T-helper 17 cell (primary cell): ENCODE measurements around the gene TFPI2. TPM values are rescaled to one million over a fixed set of nuclear protein-coding genes. Genes with fewer than 3 reads are reported as not detected.
A peak's percentile ranks its signal among the peaks of the same experiment; 100 is the strongest.

Experiments used
- ATAC-seq: fragments of 150-1000 bp; cut with Tn5 transposase; 2 replicates; pipeline ENCODE4 v1.10.0; 2021; ENCODE audit warnings: mild to moderate bottlenecking, moderate library complexity
- DNase-seq, 3 donors: peaks; one replicate each; pipeline versions ENCODE4 v3.0.0 to v3.0.0-alpha.2; 2020 to 2021
- H3K9me3 ChIP-seq: one replicate; pipeline ENCODE4 v1.7.0; 2013; ENCODE audit warnings: low read length, mild to moderate bottlenecking; ENCODE audit not compliant: control insufficient read depth, poor library complexity, severe bottlenecking
- H3K27ac Mint-ChIP-seq: one replicate; pipeline ENCODE4 v1.8.0; 2022; ENCODE audit warnings: mild to moderate bottlenecking, moderate library complexity, mixed read lengths
- H3K27me3 Mint-ChIP-seq: one replicate; pipeline ENCODE4 v1.8.0; 2022; ENCODE audit warnings: mixed read lengths
- H3K36me3 Mint-ChIP-seq: one replicate; pipeline ENCODE4 v1.8.0; 2022; ENCODE audit warnings: low read depth, mixed read lengths
- H3K4me1 Mint-ChIP-seq: one replicate; pipeline ENCODE4 v1.8.0; 2022; ENCODE audit warnings: mild to moderate bottlenecking, mixed read lengths
- H3K4me3 Mint-ChIP-seq: one replicate; pipeline ENCODE4 v1.8.0; 2022; ENCODE audit warnings: mild to moderate bottlenecking, moderate library complexity, mixed read lengths
- total RNA-seq, 4 donors: library from RNA in 2 of 4; stranded (reverse) in 2 of 4; gene quantifications; one replicate each; pipeline ENCODE4 v1.2.3 and lab custom pipeline; 2022 to 2026

TFPI2 gene
- total RNA-seq, 2 donors from 2014 or later: 1.4 to 1.5 TPM

DNA sequence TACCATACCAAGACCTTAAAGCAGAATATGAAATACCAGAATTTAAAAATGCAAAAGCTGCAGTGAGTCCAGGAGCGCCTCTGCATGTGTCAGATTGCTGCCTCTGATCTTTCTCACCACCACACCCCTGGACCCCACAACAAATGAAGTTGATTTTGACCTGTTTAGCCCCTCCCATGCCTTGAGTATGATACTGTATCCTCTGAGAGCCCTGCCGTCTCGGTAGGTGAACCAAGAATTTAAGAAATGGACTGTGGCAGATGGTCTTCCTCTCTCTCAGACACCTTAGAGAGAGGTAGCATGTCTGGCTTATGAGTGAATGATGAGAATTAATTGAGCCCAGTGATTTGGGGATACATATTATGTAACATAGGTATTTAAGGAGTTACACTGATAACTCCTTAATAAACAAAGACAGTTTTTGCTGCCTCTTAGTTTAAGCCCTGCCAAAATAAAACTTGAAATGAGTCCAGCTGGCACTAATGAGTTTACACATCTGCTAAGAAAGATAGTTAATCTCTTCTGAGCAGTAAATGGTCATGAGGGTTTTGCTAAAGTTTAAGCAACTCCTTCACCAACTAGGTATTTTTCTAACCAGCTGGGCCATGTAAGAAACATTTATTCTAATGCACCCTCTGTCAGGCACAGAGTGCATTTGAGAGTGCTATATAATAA is 4.5 kb upstream of the TFPI2 start:
- H3K27ac Mint-ChIP-seq: no peak overlapping the region
- peaks cover 53% of the 10 kb centered on the region for H3K27me3 Mint-ChIP-seq
- no peaks in the 10 kb centered on the region for H3K9me3 ChIP-seq
- H3K4me1 Mint-ChIP-seq: peaks cover 2% of the 10 kb centered on the region
- ATAC-seq: no peak
- DNase-seq: no peak
- H3K4me3 Mint-ChIP-seq: no peak overlapping the region
- peaks cover under 1% of the 10 kb centered on the region for H3K36me3 Mint-ChIP-seq

DNA sequence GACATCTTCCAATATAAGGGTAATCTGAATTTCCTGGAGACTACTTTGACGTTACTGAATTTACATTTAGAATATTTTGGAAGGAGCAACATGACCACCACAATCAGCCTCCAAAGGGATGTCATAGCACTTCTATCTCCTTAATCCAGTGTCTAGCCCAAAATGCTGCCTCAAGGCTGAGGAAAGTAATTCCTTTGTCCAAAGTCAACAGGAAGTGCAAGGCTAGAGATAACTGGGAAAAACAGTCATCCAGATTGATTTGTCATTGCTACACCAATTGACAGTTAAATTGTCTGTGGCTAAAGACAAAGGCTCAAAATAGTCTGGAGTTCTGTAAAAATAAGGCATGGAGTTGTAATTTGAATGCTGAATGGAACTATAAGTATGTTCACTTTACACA is 3.9 kb upstream of the TFPI2 start:
- DNase-seq (no peak), ATAC-seq (no peak)
- Mint-ChIP-seq H3K4me3 (no peak overlapping the region), H3K4me1 (peaks cover 9% of the 10 kb centered on the region), H3K36me3 (peaks cover 3% of the 10 kb centered on the region), H3K27me3 (peaks cover 53% of the 10 kb centered on the region), H3K27ac (no peak overlapping the region)
- H3K9me3 ChIP-seq: no peaks in the 10 kb centered on the region

DNA sequence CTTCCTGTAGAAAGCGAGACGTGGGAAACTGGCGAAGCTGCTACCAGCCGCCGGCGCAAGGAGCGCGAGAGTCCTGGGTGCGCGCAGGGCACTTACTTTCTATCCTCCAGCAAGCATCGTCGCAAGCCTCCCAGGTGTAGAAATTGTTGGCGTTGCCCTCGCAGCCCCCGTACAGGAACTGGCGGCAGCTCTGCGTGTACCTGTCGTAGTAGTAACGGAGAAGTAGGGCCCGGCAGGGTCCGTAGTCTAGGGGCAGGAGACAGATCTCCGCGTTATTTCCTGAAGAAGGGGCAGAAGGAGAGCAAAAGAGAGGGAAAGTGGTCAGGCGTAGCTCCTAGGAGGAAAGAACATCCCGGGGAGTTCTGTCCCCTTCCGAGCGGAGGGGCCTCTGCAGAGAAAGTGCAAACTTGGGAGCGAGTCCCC is 501 bp downstream of the TFPI2 start:
- no peak overlapping the region for H3K27ac Mint-ChIP-seq
- peaks cover 55% of the 10 kb centered on the region for H3K27me3 Mint-ChIP-seq
- no peak for DNase-seq
- H3K4me1 Mint-ChIP-seq: peaks cover 9% of the 10 kb centered on the region
- H3K36me3 Mint-ChIP-seq: peaks cover 5% of the 10 kb centered on the region
- H3K4me3 Mint-ChIP-seq: peak overlapping the region; percentile 83
- H3K9me3 ChIP-seq: no peaks in the 10 kb centered on the region
- no peak for ATAC-seq

DNA sequence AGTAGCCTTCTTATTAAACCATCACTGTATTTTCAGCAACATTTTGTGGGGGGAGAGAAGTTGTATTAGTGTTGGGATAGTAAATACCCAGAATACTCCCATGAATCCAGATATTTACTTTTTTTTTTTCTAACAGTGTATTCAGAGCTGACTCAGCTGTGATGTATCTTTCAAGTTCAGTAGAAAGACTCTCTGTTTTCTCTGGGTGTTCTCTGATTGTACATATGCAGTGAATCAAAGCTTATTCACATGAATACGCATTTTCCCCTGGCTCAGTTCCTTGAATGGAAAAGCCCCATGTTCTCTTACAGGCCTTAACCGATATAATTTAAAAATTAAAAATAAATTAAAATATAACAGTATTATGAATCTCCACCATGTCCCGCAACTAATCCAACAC is 1.3 kb downstream of the TFPI2 start:
- no peaks in the 10 kb centered on the region for H3K9me3 ChIP-seq
- Mint-ChIP-seq H3K27me3 (peaks cover 55% of the 10 kb centered on the region), H3K4me1 (peaks cover 9% of the 10 kb centered on the region), H3K27ac (no peak overlapping the region), H3K36me3 (peaks cover 5% of the 10 kb centered on the region), H3K4me3 (no peak overlapping the region)
- DNase-seq (no peak), ATAC-seq (no peak)

DNA sequence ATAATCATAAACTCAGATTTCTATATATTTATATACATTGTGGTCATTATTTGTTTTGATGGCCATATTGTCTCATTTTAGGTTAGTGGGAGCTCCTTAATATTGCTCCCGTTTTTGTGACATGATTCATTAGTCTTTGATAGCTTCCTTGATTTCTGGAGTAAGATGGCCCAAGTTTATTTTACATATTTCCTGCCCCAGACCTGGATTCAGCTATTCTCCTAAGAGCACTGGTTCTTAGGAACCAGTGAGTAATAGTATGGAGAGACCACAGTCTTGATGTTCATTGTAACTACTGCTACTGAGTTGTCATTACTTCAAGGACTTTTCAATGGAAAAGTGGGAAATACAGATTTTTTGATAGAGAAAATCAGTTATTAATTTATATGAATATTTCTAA is 6.0 kb downstream of the TFPI2 start:
- peaks cover under 1% of the 10 kb centered on the region for H3K4me1 Mint-ChIP-seq
- H3K4me3 Mint-ChIP-seq: no peak overlapping the region
- H3K27ac Mint-ChIP-seq: no peak overlapping the region
- ATAC-seq (no peak), DNase-seq (no peak)
- H3K27me3 Mint-ChIP-seq: peaks cover 27% of the 10 kb centered on the region
- H3K9me3 ChIP-seq: no peaks in the 10 kb centered on the region
- peaks cover 2% of the 10 kb centered on the region for H3K36me3 Mint-ChIP-seq

DNA sequence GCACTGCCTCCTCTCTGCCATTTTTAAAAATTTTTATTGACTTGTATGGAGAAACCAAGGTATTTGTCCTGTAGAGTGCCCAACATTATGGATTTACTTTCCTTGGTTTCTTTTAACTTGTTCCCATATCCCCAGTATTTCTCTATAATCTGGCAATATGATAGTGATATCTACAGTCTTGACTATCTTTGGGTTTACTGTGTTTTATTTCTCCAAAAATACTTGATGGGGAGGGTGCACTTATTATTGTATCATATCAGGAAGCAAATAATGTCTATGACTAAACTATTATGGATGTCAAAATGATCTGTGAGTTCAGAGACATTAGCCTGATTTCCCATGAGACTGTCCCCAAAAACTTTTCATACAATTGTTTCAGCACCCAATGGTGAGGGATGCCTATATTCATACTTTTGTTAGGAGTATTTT is 6.6 kb downstream of the TFPI2 start:
- no peaks in the 10 kb centered on the region for H3K4me1 Mint-ChIP-seq
- DNase-seq: no peak
- no peak overlapping the region for H3K27ac Mint-ChIP-seq
- H3K4me3 Mint-ChIP-seq: no peak overlapping the region
- ATAC-seq: no peak
- peaks cover 21% of the 10 kb centered on the region for H3K27me3 Mint-ChIP-seq
- H3K9me3 ChIP-seq: no peaks in the 10 kb centered on the region
- H3K36me3 Mint-ChIP-seq: peaks cover 2% of the 10 kb centered on the region

DNA sequence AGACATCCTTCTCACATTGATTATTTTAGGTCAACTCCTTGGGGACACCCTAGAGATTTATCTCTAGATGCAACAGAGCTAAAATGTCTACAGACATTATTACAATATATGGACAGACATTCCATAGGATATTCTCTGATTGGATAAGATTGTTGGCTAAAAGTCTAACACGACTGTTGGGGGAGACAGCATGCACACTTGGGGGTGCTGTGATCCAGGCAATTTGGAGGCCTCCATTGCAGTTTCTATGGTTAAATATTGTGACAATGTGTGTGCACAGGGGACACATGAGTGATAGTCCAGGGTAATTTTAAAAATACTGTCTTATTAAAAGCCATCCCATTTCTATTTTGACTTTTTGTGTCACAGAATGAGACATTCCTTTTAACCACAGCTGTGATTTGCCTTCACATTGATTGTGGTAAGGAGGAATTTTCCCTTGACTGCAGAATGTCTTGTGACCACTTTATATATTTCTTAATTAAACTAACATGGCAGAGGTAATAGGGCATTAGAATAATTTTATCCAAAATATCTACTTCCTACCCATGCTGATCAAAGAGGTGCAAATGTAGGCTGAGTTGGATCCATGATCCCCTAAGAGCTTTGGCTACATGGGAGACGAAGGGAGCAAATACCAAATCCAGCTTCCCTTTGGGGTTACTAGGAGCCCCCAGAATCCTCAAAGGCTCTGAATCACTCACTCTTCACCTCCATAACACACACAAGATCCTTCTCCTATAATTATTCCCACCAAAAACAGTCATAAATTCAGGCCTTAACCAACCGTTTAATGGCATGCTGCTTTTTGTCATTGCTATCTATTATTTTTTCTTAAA is 7.3 kb downstream of the TFPI2 start:
- no peaks in the 10 kb centered on the region for H3K9me3 ChIP-seq
- no peaks in the 10 kb centered on the region for H3K4me1 Mint-ChIP-seq
- no peak overlapping the region for H3K27ac Mint-ChIP-seq
- ATAC-seq: no peak
- H3K36me3 Mint-ChIP-seq: peaks cover 1% of the 10 kb centered on the region
- H3K27me3 Mint-ChIP-seq: peaks cover 18% of the 10 kb centered on the region
- no peak for DNase-seq
- H3K4me3 Mint-ChIP-seq: no peak overlapping the region

DNA sequence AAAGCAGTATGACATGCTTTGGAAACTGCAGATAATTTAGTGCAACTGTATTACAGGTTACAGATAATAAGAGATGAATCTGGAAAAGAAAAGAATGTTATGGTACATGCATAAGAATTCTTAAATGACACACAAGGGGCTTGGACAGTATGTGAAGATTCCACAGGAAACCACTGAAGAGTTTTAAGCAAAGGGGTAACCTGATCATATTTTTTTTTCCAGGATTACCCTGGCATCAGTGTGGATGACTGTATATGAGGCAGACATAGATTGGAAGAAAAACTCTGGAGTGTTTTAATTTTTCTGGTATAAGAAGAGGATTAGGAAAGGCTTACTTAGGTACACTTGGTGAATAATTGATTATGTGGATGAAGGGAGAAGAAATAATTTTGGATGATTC is 8.1 kb downstream of the TFPI2 start:
- no peaks in the 10 kb centered on the region for H3K9me3 ChIP-seq
- no peak overlapping the region for H3K27ac Mint-ChIP-seq
- no peaks in the 10 kb centered on the region for H3K4me1 Mint-ChIP-seq
- peaks cover 12% of the 10 kb centered on the region for H3K27me3 Mint-ChIP-seq
- no peaks in the 10 kb centered on the region for H3K36me3 Mint-ChIP-seq
- DNase-seq (no peak), ATAC-seq (no peak)
- no peak overlapping the region for H3K4me3 Mint-ChIP-seq

DNA sequence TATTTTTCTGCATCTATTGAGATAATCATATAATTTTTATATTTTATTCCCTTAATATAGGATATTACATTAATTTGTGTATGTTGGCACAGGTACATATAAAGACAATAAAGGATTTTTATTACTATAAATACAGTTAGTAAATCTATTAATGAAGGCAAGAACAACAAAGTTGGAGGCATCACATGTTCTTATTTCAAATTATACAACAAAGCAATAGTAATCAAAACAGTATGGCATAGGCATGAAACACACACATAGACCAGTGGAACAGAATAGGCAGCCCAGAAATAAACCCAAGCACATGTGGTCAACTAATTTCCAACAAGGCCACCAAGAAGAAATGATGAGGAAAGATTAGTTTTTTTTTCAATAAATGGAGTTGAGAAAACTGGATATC is 11.2 kb downstream of the TFPI2 start:
- Mint-ChIP-seq H3K4me3 (no peak overlapping the region), H3K27me3 (peaks cover 6% of the 10 kb centered on the region), H3K4me1 (no peaks in the 10 kb centered on the region), H3K36me3 (no peaks in the 10 kb centered on the region), H3K27ac (no peak overlapping the region)
- ATAC-seq (no peak), DNase-seq (no peak)
- H3K9me3 ChIP-seq: no peaks in the 10 kb centered on the region

DNA sequence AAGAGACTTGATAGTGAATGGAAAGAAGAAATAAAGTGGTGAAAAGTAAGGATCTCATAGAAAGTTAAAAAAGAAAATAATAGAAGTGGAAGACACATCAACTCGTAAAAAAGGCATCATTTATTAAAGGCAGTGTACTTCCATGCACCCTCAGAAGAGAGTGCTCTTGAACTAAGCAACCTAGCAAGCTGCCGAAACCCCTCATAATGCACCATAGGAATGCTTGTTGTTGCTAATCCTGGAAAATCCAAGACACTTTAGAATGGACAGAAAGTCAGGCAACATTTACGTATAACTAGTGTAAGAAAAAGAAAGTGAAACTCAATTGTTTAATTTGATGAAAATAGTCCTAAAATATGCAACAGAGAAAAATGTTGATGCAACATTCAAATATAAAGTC is 12.8 kb downstream of the TFPI2 start:
- no peaks in the 10 kb centered on the region for H3K9me3 ChIP-seq
- H3K4me1 Mint-ChIP-seq: no peaks in the 10 kb centered on the region
- H3K4me3 Mint-ChIP-seq: no peak overlapping the region
- DNase-seq: no peak
- no peak for ATAC-seq
- no peaks in the 10 kb centered on the region for H3K36me3 Mint-ChIP-seq
- no peaks in the 10 kb centered on the region for H3K27me3 Mint-ChIP-seq
- H3K27ac Mint-ChIP-seq: no peak overlapping the region

DNA sequence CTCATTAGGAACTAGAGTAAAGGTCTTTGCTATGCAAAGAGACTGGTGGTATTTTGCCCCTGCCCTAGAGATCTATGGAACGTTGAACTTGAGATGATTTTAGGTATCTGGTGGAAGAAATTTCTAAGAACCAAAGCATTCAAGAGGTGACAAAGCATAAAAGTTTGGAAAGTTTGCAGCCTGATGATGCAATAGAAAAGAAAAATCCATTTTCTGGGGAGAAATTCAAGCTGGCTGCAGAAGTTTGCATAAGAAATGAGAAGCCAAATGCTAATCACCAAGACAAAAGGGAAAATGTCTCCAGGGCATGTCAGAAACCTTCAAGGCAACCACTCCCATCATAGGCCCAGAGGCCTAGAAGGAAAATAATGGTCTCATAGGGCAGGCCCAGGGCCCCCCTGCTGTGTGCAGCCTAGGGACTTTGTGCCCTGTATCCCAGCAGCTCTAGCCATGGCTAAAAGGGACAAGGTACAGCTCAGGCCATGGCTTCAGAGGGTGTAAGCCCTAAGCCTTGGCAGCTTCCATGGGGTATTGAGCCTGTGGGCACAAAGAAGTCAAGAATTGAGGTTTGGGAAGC is 16.5 kb downstream of the TFPI2 start:
- no peak for DNase-seq
- no peaks in the 10 kb centered on the region for H3K4me1 Mint-ChIP-seq
- no peak overlapping the region for H3K4me3 Mint-ChIP-seq
- no peak overlapping the region for H3K27ac Mint-ChIP-seq
- ATAC-seq: no peak
- H3K36me3 Mint-ChIP-seq: no peaks in the 10 kb centered on the region
- no peaks in the 10 kb centered on the region for H3K9me3 ChIP-seq
- H3K27me3 Mint-ChIP-seq: no peaks in the 10 kb centered on the region

DNA sequence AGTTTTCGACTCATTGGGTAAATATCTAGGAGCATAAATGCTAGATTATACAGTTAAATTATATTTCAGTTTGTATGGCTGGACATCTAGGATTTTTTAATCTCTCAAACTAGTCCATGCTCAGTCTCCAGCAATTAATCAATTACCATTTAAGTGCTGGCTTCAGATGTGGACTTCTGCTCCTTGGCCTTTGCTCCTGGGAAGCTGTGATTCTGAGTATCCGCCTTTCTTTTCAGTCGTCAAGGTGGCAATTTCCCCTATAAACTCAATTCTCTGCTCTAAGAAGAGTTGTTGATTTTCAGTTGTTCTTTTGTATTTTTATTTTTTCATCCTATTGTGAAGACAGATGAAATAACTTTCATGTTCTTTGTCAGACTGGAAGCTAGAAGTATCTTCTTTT is 23.7 kb downstream of the TFPI2 start:
- H3K4me1 Mint-ChIP-seq: no peaks in the 10 kb centered on the region
- peaks cover 7% of the 10 kb centered on the region for H3K27me3 Mint-ChIP-seq
- DNase-seq: no peak
- no peaks in the 10 kb centered on the region for H3K36me3 Mint-ChIP-seq
- no peak overlapping the region for H3K27ac Mint-ChIP-seq
- H3K4me3 Mint-ChIP-seq: no peak overlapping the region
- H3K9me3 ChIP-seq: no peaks in the 10 kb centered on the region
- ATAC-seq: no peak

DNA sequence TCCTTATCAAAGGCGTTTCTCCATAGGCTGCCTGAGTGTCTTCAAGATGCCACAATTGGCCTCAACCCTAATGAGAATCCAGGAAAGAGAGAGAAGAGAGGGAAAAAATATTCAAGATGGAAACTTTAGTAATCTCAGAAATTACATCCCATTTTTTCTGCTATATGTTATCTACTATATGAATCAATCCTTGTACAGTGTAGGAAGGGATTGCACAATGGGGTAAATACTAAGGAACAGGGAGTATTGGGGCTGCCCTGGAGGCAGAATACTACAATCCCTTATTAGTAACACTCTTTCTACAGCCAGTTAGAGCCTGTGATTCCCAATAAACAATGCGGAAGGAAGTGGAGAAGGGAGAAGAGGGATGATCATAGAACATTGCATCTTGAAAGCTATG is 27.9 kb downstream of the TFPI2 start:
- no peak for ATAC-seq
- no peak overlapping the region for H3K27ac Mint-ChIP-seq
- H3K36me3 Mint-ChIP-seq: no peaks in the 10 kb centered on the region
- no peak overlapping the region for H3K4me3 Mint-ChIP-seq
- no peak for DNase-seq
- H3K9me3 ChIP-seq: no peaks in the 10 kb centered on the region
- H3K27me3 Mint-ChIP-seq: peaks cover 7% of the 10 kb centered on the region
- no peaks in the 10 kb centered on the region for H3K4me1 Mint-ChIP-seq
